Activated CD8-positive, alpha-beta memory T cell treated with anti-CD3 and anti-CD28 coated beads for 1 hour (primary cell): Measurements from ENCODE around the gene DMD.
"Not testable (repeated sequence)": the region's sequence is repeated elsewhere in the genome, so short reads cannot be mapped to it uniquely, and the experiment has no call there.

ENCODE experiments used
- DNase-seq, 2 donors: peaks; one replicate each; pipeline ENCODE4 v3.0.0-alpha.2; 2020; ENCODE audit warnings: low read depth in 1 of 2; ENCODE audit errors: extremely low read depth in 1 of 2

The DMD gene

GRCh38 chrX:32644476-32645245 is 566.7 kb downstream of the DMD start:
- DNase-seq: no peak

GRCh38 chrX:32642283-32642682 is 569.1 kb downstream of the DMD start:
- no peak for DNase-seq

- DNase-seq: no peak
Observed at GRCh38 chrX:32618154-32618553, 593.2 kb downstream of the DMD start.

- DNase-seq: no peak
Observed at GRCh38 chrX:32614707-32615106, 596.6 kb downstream of the DMD start.

GRCh38 chrX:32599156-32599555 is 612.2 kb downstream of the DMD start:
- DNase-seq: no peak

- no peak for DNase-seq
Observed at GRCh38 chrX:32598707-32599106, 612.6 kb downstream of the DMD start.

- no peak for DNase-seq
Observed at GRCh38 chrX:32597777-32598176, 613.6 kb downstream of the DMD start.

- DNase-seq: no peak
Observed at GRCh38 chrX:32592786-32593185, 618.6 kb downstream of the DMD start.

- no peak for DNase-seq
Observed at GRCh38 chrX:32591589-32591988, 619.8 kb downstream of the DMD start.

GRCh38 chrX:32582729-32583128 is 628.6 kb downstream of the DMD start:
- no peak for DNase-seq

- DNase-seq: no peak
Observed at GRCh38 chrX:32576885-32577284, 634.5 kb downstream of the DMD start.

GRCh38 chrX:32572644-32573043 is 638.7 kb downstream of the DMD start:
- no peak for DNase-seq

GRCh38 chrX:32571579-32571978 is 639.8 kb downstream of the DMD start:
- no peak for DNase-seq

- DNase-seq: no peak
Observed at GRCh38 chrX:32562261-32562660, 649.1 kb downstream of the DMD start.

- DNase-seq: no peak
Observed at GRCh38 chrX:32545101-32545500, 666.2 kb downstream of the DMD start.

GRCh38 chrX:32538554-32538953 is 672.8 kb downstream of the DMD start:
- no peak for DNase-seq

- no peak for DNase-seq
Observed at GRCh38 chrX:32533848-32534247, 677.5 kb downstream of the DMD start.

GRCh38 chrX:32532262-32532661 is 679.1 kb downstream of the DMD start:
- no peak for DNase-seq

- no peak for DNase-seq
Observed at GRCh38 chrX:32530802-32531403, 680.4 kb downstream of the DMD start.

GRCh38 chrX:32528451-32528850 is 682.9 kb downstream of the DMD start:
- not testable (repeated sequence) for DNase-seq

GRCh38 chrX:32525234-32525633 is 686.1 kb downstream of the DMD start:
- DNase-seq: no peak

- DNase-seq: no peak
Observed at GRCh38 chrX:32524385-32524784, 687.0 kb downstream of the DMD start.

- no peak for DNase-seq
Observed at GRCh38 chrX:32520789-32521188, 690.6 kb downstream of the DMD start.
